Endothelial cell of coronary artery (primary cell): ENCODE data around the gene ZNF669. TPM values are rescaled to one million over a fixed set of nuclear protein-coding genes. Genes with fewer than 3 reads are reported as not detected.

Experiments
- total RNA-seq: library from RNA; depleted of rRNA; stranded (reverse); fragments of >200 nt; gene quantifications from 2 replicates; pipeline ENCODE4 v1.2.3, GENCODE V29; 2014

ZNF669 gene
- 9.0 and 11.7 TPM in 2 replicates for total RNA-seq

DNA sequence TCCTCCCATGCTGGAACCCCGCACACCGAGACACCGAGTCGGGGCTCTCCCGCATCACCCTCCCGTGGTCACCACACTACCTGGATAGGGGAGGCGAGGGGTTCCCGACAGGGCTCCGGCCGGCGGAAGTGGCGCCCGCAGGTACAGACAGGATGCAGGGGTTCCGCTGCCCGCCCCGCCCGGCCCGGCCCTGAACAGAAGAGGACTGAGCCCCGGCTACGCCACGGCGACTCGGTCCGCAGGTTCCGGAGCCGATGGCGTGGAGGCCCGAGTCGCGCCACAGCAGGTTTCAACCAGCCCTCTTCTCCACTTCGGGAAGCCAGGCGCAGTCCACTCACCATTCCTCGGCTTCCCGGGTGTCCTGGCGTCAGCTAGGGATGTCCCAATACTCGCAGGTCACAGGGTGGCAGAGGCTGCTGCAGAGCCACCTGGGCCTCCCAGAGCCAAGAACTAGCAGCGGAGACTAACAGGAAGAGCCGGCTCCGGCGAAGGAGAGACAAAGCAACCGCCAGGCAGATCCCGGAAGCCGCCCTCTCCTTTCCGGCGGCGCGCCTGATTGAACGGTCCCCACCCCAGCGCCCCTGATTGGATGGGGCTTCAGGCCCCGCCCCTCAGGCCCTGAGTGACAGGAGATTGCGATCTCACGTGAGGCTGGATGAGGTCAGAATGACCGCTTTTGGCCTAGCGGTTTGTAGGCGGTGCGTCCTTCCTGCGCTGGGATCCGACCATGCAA is at the start of gene ZNF669:
Gene ZNF669 (minus strand): TSS at position 498 of the 733 bp plus-strand sequence. CDS start 157 bp downstream, at position 341.

DNA sequence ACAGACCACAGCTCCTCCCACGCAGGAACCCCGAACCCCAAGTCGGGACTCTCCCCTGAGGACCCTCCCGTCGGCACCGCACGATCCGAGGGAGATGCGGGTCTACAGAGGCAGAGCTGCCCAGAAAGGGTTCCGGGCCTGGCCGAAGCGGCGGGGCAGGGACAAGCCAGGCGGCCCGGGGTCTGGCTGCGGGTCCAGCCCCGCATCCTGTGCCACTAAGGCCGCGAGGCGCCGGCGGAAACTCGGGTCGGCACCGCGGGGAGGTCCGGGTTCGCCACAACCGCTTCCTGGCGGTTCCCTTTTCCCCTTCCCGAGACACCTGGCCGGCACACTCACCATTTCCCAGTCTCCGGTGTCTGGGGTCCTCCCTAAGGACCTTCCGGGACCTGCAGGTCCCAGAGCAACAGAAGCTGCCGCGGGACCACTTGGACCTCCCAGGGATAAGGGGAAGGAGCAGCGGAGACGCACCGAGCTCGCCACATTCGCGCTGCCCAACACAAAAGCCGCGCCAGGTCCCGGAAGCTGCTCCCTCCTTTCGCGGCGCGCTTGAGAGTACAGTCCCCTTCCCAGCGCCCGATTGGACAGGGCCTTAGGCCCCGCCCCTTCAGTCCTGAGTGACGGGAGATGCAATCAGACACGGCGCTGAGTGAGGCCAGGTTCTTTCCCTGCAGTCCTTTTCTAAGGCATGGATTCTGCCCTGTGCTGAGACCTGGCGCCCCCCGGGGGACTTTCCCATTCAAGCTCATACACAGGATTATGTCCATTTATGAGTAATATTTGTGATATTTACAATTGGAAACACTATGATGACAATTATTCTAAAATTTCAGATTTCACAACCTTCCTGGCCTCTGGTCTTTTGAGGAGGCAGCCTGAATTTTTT is 25.7 kb downstream of the ZNF669 start, which contains the start of gene ZNF670:
Gene ZNF670 (minus strand): TSS at position 554 of the 883 bp plus-strand sequence. CDS start 215 bp downstream, at position 339.

Other genes starting within 250 kb of the ZNF669 start
- 25.6 and 33.0 TPM in 2 replicates for gene AHCTF1, start 172.4 kb downstream of the ZNF669 start, total RNA-seq
- 1.3 and 2.0 TPM in 2 replicates for gene ZNF695, start 96.3 kb downstream of the ZNF669 start, total RNA-seq
- gene ZNF670, start 25.5 kb downstream of the ZNF669 start, total RNA-seq: 4.5 and 5.6 TPM in 2 replicates
- gene ZNF124, start 67.7 kb upstream of the ZNF669 start, total RNA-seq: 38.9 and 61.5 TPM in 2 replicates
- gene VN1R5, start 151.7 kb upstream of the ZNF669 start, total RNA-seq: not detected in 2 replicates
- gene ZNF496, start 227.5 kb upstream of the ZNF669 start, total RNA-seq: 18.9 and 21.3 TPM in 2 replicates